Measurements from ENCODE around the gene PSMD3. TPM values are rescaled to one million over a fixed set of nuclear protein-coding genes. Genes with fewer than 3 reads are reported as not detected.

The PSMD3 gene
- total RNA-seq, 1 experiment from 2014 or later, result 200 TPM

- no peak for DNase-seq (ENCODE audit: low read depth)
- in situ Hi-C loops (cut with HindIII; ENCODE audit: low pct_unique_long_range_greater_than_20kb, low sequenced_read_pairs), result no loop called here
Observed at GRCh38 chr17:40031706-40032105, 51.1 kb downstream of the PSMD3 start.

- in situ Hi-C loops (cut with HindIII; ENCODE audit: low pct_unique_long_range_greater_than_20kb, low sequenced_read_pairs), result no loop called here
- DNase-seq (ENCODE audit: low read depth), result no peak
Observed at GRCh38 chr17:40032322-40033320, 52.0 kb downstream of the PSMD3 start.

GRCh38 chr17:40033339-40033738, 52.7 kb downstream of the PSMD3 start:
- in situ Hi-C loops (cut with HindIII; ENCODE audit: low pct_unique_long_range_greater_than_20kb, low sequenced_read_pairs), result no loop called here
- no peak for DNase-seq (ENCODE audit: low read depth)

- in situ Hi-C loops (cut with HindIII; ENCODE audit: low pct_unique_long_range_greater_than_20kb, low sequenced_read_pairs), result no loop called here
- no peak for DNase-seq (ENCODE audit: low read depth)
Observed at GRCh38 chr17:40034426-40035161, 54.0 kb downstream of the PSMD3 start.

- no peak for DNase-seq (ENCODE audit: low read depth)
- in situ Hi-C loops (cut with HindIII; ENCODE audit: low pct_unique_long_range_greater_than_20kb, low sequenced_read_pairs), result no loop called here
Observed at GRCh38 chr17:40035162-40035559, 54.6 kb downstream of the PSMD3 start.

GRCh38 chr17:40038882-40039513, 58.4 kb downstream of the PSMD3 start:
- peak; percentile 41 for DNase-seq (ENCODE audit: low read depth)
- in situ Hi-C loops (cut with HindIII; ENCODE audit: low pct_unique_long_range_greater_than_20kb, low sequenced_read_pairs), result no loop called here

GRCh38 chr17:40041196-40041595, 60.6 kb downstream of the PSMD3 start:
- DNase-seq (ENCODE audit: low read depth), result no peak
- in situ Hi-C loops (cut with HindIII; ENCODE audit: low pct_unique_long_range_greater_than_20kb, low sequenced_read_pairs), result no loop called here

Other genes with a start within 250 kb of the PSMD3 start
- gene GRB7, start 242.9 kb upstream of the PSMD3 start, total RNA-seq (2014; rRNA removed; shearing (Covaris generic); ENCODE audit: low replicate concordance), result 28.3 and 29.4 TPM in 2 replicates
- gene IKZF3, start 116.5 kb upstream of the PSMD3 start, total RNA-seq (2014; rRNA removed; shearing (Covaris generic); ENCODE audit: low replicate concordance), result not detected in 2 replicates
- not detected in 2 replicates for gene ZPBP2, start 112.6 kb upstream of the PSMD3 start, total RNA-seq (2014; rRNA removed; shearing (Covaris generic); ENCODE audit: low replicate concordance)
- 0.06 and 0.41 TPM in 2 replicates for gene GSDMB, start 62.2 kb upstream of the PSMD3 start, total RNA-seq (2014; rRNA removed; shearing (Covaris generic); ENCODE audit: low replicate concordance)
- 41.3 and 70.3 TPM in 2 replicates for gene ORMDL3, start 53.2 kb upstream of the PSMD3 start, total RNA-seq (2014; rRNA removed; shearing (Covaris generic); ENCODE audit: low replicate concordance)
- not detected in 2 replicates for gene LRRC3C, start 53.1 kb upstream of the PSMD3 start, total RNA-seq (2014; rRNA removed; shearing (Covaris generic); ENCODE audit: low replicate concordance)
- gene GSDMA, start 17.8 kb upstream of the PSMD3 start, total RNA-seq (2014; rRNA removed; shearing (Covaris generic); ENCODE audit: low replicate concordance), result not detected in 2 replicates
- gene CSF3, start 34.6 kb downstream of the PSMD3 start, total RNA-seq (2014; rRNA removed; shearing (Covaris generic); ENCODE audit: low replicate concordance), result not detected in 2 replicates
- 36.7 and 97.2 TPM in 2 replicates for gene MED24, start 73.6 kb downstream of the PSMD3 start, total RNA-seq (2014; rRNA removed; shearing (Covaris generic); ENCODE audit: low replicate concordance)
- 9.1 and 16.4 TPM in 2 replicates for gene THRA, start 82.2 kb downstream of the PSMD3 start, total RNA-seq (2014; rRNA removed; shearing (Covaris generic); ENCODE audit: low replicate concordance)
- 1.1 and 1.6 TPM in 2 replicates for gene NR1D1, start 119.8 kb downstream of the PSMD3 start, total RNA-seq (2014; rRNA removed; shearing (Covaris generic); ENCODE audit: low replicate concordance)
- 32.3 and 42.7 TPM in 2 replicates for gene MSL1, start 141.2 kb downstream of the PSMD3 start, total RNA-seq (2014; rRNA removed; shearing (Covaris generic); ENCODE audit: low replicate concordance)
- gene CASC3, start 159.7 kb downstream of the PSMD3 start, total RNA-seq (2014; rRNA removed; shearing (Covaris generic); ENCODE audit: low replicate concordance), result 27.5 and 37.9 TPM in 2 replicates
- 1.7 and 5.9 TPM in 2 replicates for gene RAPGEFL1, start 196.7 kb downstream of the PSMD3 start, total RNA-seq (2014; rRNA removed; shearing (Covaris generic); ENCODE audit: low replicate concordance)
- gene WIPF2, start 238.5 kb downstream of the PSMD3 start, total RNA-seq (2014; rRNA removed; shearing (Covaris generic); ENCODE audit: low replicate concordance), result 7.7 and 9.1 TPM in 2 replicates